Measurements from ENCODE around the gene NEK1.
A peak's percentile ranks its signal among the peaks of the same experiment; 100 is the strongest.

Gene NEK1, protein sequence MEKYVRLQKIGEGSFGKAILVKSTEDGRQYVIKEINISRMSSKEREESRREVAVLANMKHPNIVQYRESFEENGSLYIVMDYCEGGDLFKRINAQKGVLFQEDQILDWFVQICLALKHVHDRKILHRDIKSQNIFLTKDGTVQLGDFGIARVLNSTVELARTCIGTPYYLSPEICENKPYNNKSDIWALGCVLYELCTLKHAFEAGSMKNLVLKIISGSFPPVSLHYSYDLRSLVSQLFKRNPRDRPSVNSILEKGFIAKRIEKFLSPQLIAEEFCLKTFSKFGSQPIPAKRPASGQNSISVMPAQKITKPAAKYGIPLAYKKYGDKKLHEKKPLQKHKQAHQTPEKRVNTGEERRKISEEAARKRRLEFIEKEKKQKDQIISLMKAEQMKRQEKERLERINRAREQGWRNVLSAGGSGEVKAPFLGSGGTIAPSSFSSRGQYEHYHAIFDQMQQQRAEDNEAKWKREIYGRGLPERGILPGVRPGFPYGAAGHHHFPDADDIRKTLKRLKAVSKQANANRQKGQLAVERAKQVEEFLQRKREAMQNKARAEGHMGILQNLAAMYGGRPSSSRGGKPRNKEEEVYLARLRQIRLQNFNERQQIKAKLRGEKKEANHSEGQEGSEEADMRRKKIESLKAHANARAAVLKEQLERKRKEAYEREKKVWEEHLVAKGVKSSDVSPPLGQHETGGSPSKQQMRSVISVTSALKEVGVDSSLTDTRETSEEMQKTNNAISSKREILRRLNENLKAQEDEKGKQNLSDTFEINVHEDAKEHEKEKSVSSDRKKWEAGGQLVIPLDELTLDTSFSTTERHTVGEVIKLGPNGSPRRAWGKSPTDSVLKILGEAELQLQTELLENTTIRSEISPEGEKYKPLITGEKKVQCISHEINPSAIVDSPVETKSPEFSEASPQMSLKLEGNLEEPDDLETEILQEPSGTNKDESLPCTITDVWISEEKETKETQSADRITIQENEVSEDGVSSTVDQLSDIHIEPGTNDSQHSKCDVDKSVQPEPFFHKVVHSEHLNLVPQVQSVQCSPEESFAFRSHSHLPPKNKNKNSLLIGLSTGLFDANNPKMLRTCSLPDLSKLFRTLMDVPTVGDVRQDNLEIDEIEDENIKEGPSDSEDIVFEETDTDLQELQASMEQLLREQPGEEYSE (N-terminal part only)

DNA sequence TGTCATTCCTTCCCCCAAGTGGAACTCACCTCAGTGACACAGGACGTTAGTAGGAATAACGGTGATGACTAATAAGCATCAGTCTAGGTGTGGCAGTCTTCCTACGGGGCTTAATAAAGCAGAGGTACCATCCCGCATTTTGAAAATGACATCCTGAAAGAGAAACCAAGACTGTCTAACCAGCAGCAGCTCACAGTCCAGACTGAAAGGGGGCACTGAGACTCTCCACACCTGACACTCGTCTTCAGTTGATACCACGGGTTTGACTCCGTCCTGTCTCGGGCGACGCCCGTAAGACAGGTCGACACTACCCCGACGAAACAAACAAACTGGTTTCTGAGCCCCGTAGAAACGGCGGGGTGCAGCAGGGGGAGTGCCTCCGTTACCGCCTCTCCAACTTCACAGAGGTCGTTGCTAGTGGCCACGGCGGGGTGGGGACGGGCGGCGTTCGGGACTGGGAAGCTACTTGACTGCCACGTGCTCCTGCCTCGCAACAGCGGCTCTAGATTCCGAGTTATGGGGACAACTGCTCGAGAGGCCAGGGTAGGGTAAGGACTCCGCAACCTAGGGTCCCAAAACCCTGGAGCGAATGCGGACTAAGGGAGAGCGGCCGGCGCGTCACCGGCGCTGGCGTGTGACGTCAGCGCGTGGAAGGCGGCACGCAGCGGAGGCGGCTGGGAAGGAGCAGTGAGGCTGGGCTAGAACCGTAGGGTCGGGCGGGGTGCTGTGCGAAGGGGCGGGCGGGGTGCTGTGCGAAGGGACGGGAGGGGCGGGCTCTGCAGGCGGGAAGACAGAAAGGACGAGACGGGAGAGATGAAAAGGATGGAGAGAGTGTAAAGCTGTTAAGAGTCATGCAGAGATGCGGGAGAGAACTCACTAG, at the start of gene NEK1:
Gene NEK1 (minus strand): TSS at position 593 of the 880 bp plus-strand sequence. CDS start 9,953 bp downstream, outside the sequence.
- peak; percentile 89 to 95 (median 95) for DNase-seq

DNA sequence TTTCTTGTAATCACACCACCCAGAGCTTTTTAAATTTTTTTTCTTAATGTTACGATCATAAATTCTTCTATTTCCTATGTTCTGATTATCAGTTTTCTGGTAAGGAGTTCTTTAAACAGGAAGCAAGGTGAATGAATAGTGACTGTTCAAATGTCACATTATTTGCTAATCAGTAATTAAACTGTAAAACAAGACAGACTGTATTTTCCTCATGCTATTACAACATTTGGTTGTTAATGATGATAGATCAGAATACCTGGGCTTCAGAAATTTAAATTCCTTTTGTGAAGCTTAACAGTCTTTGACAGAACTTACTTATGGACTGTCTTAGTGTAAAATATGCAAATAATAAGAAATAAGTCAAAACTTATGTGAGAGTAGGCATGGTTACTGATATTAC, 49.4 kb upstream of the NEK1 start:
- DNase-seq, result no peak

DNA sequence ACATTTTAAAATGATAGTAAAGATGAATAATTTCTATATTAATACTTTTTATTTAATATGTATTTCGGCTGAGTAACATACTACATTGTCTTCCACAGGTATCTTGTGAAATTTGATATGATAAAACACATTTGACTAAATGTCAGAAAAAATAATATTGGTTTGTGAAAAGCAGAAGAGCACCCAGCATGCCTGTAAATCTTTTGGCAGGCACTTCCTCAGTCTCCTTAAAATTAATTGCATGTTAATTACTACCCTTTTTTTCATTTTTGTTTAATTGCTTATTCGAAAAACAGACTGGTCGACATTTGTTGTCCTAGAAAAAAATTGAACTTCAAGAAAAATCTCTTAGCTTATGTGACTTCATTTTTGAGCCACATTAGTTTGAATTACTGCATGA, 48.5 kb upstream of the NEK1 start:
- no peak for DNase-seq

DNA sequence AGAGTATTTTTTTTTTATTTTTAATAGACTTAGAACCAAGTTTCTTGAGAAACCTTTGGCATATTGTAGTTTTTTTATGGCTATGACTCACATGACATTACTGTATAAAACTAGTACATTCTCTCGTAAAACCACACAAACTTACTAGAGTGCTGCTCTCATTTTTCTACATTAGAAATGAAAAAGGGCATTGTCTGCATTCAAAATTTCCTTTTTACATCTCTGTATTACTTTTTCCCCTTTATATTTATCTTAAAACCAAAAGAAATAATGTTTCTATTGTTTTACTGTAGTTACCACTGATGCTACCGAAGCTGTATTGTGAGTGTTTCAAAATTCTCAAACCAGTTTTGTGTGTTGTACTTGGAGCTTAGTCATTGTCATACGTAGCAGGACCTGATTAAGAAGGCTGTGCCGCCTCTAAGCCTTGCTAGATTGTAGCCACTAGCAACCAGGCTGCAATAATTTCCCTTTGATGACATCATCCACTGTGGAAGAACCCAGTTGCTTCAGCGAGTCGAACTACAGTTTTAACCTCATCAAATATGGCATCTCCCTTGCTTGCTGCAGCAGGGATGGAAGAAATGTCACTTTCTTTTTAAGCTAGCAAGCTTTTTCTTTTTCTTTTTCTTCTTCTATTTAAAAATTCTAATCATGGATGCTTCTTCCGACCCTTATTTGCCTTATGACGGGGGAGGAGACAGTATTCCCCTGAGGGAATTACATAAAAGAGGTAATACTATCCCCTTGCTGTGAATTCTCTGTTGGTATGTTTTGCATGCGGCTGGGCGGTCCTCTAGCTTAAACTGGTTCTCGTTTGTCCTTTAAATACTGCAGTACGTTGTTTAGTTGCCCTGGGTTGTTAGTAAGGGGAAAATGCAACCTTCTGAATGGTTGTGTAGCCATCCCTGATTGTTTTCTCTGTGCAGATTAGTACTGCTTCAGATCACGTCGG, 47.6 kb upstream of the NEK1 start:
- DNase-seq, result peak; percentile 92 to 99 (median 98)

DNA sequence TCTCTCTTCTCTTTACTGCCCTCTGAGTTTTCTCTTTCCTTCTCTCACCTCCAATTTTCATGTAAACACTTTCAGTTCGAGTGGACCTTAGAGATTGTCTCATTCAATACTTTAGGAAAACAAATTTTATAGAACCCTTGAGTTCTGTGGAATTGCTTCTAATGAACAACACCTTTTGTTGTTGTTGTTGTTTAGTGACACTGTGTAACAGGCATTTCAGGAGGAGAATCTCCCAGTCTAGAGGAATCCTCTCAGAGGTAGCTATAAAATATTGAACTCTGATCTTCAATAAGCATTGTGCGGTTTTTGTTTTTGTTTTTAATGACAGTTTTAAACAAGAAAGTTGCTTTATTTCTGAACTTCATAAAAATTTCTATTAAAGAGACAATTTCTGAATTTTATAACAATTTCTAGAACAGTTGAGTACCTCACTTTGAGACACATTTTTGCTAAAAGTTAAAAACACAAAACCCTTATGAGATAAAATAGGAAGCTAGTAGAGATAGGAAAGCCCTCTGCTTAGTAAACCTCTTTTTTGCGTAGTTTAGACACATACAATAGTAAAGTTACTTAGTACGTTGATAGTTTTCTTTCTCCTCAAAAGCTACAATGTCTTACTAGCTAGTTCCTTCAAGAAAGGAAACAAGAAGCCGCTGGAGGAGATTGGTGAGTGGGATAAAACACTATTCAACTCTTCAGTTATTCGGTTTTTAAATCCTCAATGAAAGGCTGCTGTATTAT, 46.8 kb upstream of the NEK1 start:
- peak in 2 of 3 donors; percentile 8 to 24 for DNase-seq

DNA sequence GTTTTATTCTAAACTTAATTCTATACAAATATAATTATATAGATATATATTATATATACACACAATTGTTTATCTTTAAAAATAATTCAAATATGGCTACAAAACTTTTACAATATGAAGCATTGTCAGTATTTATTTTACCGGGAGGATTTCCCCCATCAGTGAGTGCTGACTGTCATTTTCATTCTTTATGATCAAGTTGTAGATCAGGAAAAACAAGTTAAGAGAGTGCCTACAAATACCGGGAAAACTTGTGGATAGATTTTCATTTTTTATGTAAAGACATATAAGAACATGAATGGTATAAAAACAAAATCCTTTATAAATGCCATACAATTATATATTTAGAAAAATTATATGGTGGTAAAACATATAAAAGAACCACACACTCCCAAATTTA, 45.8 kb upstream of the NEK1 start:
- DNase-seq, result no peak

DNA sequence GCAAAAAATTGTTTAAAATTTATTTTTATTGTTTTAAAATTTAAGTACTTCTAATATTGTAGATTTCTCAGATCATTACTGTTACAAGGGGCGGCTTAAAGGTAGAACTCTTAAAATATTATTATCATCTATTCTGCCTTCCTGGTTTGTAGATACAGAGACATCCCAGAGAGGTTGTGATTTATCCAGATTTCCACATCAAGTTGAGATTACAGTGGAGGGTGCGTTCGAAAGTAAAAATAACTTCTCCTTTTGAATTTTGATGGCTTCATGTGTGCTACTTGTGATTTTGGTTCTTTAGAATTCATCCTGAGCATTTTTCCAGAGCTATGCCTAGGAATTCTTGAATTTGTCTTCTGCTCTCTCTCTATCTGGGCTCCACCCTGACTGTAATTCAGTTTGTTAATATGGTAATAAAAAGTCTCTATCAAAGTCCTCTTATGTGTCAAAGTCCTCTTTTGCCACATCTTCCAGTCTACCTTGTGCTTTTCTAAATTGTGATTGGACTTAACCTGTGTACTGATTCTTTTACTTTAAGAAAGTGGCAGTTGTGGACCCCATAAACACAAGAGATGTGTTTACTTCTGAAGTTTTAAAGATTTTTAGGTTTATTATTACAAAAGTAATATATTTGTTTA, 45.2 kb upstream of the NEK1 start:
- peak; percentile 18 to 50 (median 27) for DNase-seq

DNA sequence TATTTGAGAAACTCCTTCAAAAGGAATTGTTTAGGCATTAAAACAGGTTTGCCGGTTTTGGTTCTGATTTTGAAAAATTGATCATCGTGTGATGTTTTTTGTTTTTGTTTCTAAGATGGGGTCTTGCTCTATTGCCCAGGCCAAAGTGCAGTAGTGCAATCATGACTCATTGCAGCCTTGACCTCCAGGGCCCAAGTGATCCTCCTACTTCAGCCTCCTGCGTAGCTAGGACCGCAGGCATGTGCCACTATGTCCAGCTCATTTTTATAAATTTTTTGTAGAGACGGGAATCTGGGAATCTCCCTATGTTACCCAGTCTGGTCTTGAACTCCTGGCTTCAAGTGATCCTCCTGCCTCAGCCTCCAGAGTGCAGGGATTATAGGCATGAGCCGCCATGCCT, 43.0 kb upstream of the NEK1 start:
- no peak for DNase-seq

DNA sequence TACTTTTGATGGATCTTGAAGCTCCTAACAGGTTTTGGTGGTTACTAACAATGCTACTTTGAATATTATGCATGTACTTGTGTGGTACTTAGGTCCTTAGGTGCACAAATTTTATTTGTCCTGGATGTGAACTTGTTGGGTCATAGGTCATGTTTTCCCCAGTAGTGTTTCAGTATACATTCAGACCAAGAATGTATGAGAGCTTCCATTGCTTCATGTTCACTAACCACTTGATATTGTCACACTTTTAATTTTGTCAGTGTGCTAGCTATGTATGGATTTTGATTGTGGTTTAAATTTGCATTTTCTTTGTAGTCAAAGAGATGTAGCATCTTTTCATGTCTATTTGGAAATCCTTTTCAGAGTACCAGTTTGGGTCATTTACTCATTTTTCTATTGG, 40.2 kb upstream of the NEK1 start:
- DNase-seq, result no peak

DNA sequence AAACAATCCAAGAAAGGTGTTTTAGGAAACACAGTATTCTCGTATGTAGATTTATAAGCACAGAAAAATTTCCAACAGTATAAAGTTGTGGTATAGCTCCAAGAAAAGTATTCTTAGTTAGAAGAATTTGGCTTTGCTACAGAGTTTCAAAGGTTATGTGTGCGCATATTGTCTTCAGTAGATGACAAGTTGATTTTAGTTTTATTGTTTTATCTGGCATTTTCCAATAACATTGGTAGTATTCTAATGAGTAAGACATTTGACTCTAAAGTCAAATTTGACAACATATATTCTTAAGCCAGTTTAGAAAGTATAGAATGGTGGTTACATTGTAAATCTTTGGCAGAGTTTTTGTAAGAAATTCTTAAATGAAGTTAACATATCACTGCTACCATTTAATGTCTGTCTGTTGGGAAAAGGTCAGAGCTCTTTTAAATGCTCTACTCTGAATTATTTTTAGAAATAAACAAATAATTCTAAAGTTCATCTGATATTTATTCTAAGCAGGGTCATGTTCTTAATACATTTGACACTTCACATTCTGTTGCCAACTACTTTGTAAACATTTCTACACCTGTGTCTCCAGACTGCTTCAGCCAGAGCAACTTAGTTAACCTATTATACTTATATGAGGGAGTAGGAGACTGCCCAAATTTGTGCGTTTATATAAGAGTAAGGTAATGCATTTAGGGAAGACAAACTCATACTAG, 38.0 kb upstream of the NEK1 start:
- DNase-seq, result no peak

DNA sequence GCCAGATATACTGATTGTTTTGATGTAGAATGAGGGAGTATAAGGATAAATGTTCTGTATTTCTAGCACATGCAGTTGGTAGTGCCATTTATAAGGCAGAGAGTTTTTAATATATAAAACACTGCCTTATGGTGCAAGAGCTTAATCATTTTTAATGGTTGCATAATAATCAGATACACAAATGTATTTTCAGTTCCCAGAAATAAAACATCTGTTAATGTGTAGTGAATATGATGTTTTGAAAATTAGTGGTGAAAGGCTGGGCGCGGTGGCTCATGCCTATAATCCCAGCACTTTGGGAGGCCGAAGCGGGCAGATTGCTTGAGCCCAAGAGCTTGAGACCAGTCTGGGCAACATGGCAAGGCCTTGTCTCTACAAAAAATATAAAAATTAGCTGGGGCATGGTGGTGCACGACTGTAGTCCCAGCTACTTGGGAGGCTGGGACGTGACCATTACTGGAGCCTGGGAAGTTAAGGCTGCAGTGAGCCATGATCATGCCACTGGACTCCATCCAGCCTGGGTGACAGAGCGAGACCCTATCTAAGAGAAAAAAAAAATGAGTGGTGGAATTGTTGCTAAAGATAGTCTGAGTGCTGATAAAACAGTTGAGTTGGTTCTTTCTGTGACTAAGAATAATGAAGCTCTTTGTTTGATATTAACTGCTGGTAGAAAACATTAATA, 37.3 kb upstream of the NEK1 start:
- DNase-seq, result no peak

DNA sequence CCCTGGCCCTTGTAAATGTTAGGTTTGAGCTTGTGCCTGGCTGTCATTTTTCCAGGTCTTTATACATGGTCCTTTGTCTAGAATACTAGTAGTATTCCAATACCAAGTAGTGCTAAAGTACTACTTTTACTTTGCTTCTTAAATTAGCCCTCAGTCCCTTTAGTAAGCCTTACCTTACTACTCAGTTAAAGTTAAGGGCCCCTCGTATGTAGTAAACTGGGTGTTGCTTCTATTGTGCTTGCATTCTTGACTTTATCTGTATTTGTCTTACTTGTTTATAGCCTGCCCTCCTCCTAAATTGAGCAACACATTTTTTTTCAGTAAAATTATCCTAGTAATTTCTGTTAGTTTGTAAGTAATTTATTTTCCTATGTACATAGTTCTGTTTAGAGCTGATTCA, 33.2 kb upstream of the NEK1 start:
- DNase-seq, result no peak

DNA sequence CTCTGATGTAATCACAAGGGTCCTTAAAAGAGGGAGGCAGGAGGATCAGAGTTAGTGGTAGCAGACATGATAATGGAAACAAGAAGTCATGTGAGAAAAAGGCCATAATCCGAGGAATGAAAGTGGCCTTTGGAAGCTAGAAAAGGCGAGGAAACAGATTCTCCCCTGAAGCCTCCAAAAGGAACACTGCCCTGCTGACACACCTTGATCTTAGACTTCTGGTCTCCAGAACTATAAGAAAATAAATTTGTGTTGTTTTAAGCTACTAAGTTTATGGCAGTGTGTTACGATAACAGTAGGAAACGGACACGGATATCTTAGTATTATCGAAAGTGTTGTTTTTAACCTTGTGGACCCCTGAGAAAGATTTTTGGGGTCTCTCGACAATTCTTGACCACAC, 32.4 kb upstream of the NEK1 start:
- no peak for DNase-seq

DNA sequence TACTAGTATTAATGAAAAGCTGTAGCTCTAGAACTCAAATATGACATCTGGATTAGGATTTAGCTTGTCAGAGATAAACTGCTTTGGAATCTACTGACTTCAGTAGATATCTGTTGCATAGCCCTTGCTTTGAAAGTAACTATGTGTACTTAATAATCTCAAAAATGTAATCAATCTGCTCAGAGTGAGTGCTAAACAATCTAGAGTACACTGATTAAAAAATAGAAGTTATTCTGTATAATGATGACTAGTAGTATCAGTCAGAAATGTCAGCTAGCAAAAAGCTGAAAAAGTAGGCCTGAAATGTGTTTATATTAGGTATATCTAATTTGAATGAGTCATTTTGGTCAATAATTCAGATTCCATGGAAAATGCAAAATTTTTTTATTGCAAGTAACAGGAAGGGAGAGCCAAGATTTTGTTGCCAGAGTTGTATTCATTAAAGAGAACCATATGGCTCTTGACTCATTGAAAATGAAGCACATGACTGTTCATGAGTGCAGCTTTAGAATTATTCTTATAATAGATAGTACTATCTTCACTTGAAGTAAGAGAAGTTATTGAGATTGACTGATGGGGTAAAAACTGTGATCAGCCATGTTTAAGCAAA, 28.0 kb upstream of the NEK1 start:
- no peak for DNase-seq

DNA sequence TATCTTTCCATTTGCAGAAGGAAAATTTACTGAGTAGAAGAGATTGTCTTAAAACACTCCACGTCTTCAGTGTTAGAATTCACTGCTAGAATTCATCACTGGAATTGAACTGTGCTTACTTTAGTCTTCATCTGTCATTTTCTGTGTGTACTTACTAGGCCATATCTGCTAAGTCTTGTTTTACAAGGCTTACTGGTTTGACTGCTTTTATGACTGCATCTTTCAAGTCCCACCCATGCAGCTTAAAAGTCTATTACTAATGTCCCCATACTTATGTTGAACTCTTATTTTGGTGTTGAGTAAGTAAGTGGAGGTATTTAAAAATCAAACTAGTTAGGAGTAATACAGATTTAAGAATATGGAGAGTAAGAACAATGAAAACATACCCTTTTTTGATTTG, 22.6 kb upstream of the NEK1 start:
- DNase-seq, result no peak

DNA sequence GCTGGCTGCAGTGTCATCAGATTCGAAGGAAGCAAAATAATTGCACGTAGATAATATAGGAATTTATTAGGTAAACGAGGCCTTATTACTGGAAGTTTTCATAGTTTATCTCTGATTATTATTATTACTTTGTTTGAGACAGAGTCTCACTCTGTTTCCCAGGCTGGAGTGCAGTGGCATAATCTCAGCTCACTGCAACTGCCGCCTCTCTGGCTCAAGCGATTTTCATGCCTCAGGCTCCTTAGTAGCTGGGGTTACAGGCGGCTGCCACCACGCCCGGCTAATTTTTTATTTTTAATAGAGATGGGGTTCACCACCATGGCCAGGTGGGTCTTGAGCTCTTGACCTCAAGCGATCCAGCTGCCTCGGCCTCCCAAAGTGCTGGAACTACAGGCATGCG, 20.5 kb upstream of the NEK1 start:
- DNase-seq, result no peak

DNA sequence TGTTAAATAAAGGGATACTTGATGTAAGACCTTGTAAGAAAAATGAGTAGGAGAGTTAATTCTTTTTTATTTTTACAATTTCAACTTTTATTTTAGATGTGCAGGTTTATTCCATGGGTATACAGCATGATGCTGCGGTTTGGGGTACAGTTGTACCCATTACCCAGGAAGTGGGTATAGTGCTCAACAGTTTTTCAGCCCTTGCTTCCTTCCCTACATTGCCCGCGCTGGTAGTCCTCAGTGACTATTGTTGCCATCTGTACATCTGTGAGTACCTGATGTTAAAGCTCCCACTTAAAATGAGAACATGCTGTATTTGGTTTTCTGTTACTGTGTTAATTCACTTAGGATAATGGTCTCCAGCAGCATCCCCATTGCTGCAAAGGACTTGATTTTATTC, 17.7 kb upstream of the NEK1 start:
- DNase-seq, result no peak

DNA sequence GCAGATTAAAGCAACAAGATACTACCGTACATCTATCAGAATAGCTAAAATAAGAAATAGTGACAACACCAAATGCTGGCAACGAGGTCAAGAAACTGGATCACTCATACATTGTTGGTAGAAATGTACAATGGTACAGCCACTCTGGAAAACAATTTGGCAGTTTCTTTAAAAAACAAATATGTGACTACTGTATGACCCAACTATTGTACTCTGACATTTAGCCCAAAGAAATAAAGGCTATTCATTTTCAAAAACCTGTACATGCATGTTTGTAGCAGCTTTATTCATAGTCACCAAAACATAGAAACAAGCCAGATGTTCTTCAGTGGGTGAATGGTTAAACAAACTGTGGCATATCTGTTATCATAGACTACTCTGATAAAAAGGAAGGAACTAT, 16.2 kb upstream of the NEK1 start:
- DNase-seq, result no peak

Data from suppressor macrophage treated with lipopolysaccharide for 1 hour (primary cell).